Urinary bladder (tissue), 4 donors: ENCODE results near the gene UNC119B. TPM values are rescaled to one million over a fixed set of nuclear protein-coding genes. Genes with fewer than 3 reads are reported as not detected.
A peak's percentile ranks its signal among the peaks of the same experiment; 100 is the strongest.

ENCODE experiments used
- DNase-seq: peaks from one replicate; pipeline ENCODE4 v3.0.0-alpha.2; 2015; ENCODE audit errors: extremely low spot score
- H3K27ac ChIP-seq: one replicate; pipeline ENCODE4 v1.5.1; 2013; ENCODE audit warnings: low read depth, mild to moderate bottlenecking, moderate library complexity
- H3K36me3 ChIP-seq: one replicate; pipeline ENCODE4 v1.6.1; 2013; ENCODE audit warnings: mild to moderate bottlenecking, moderate library complexity; ENCODE audit not compliant: insufficient read depth
- H3K4me1 ChIP-seq: one replicate; pipeline ENCODE4 v1.6.1; 2013; ENCODE audit warnings: mild to moderate bottlenecking, moderate library complexity; ENCODE audit not compliant: insufficient read depth
- H3K4me3 ChIP-seq: one replicate; pipeline ENCODE4 v1.5.1; 2013; ENCODE audit warnings: low read depth, low read length
- WGBS: extraction: QIAGEN DNeasy Blood & Tissue Kit; methylation state at CpG from one replicate; pipeline ENCODE4 v1.1.7; 2013; 5-methylcytosine and 5-hydroxymethylcytosine counted together
- polyA plus RNA-seq: library from polyadenylated mRNA; stranded (reverse); fragments of 200-250 nt; gene quantifications from one replicate; pipeline ENCODE4 v1.2.3, GENCODE V29; 2013
- total RNA-seq: library from RNA; depleted of rRNA; stranded (reverse); fragments of >200 nt; gene quantifications from one replicate; pipeline ENCODE4 v1.2.3, GENCODE V29; 2014
- donor health status: healthy with polysubstance abuse.
- donor health status: healthy.

The UNC119B gene
- total and polyA plus RNA-seq, 2 donors: 17.5 to 24.8 TPM

GRCh38 chr12:120749256-120749655 is 39.0 kb downstream of the UNC119B start:
- 66% methylated on average over 5 of the region's 5 CpGs for WGBS
- no peak overlapping the region for H3K4me3 ChIP-seq
- no peak for DNase-seq
- no peak overlapping the region for H3K27ac ChIP-seq
- no peaks in the 10 kb centered on the region for H3K36me3 ChIP-seq
- H3K4me1 ChIP-seq: no peaks in the 10 kb centered on the region

- WGBS: 98% methylated on average over 5 of the region's 5 CpGs
- Histone ChIP-seq H3K4me3 (no peak overlapping the region), H3K4me1 (no peaks in the 10 kb centered on the region), H3K27ac (no peak overlapping the region), H3K36me3 (no peaks in the 10 kb centered on the region)
- DNase-seq: no peak
Observed at GRCh38 chr12:120750806-120751205, 40.5 kb downstream of the UNC119B start.

GRCh38 chr12:120751389-120751788 is 41.1 kb downstream of the UNC119B start:
- no peaks in the 10 kb centered on the region for H3K4me1 ChIP-seq
- no peak overlapping the region for H3K4me3 ChIP-seq
- DNase-seq: no peak
- no peaks in the 10 kb centered on the region for H3K36me3 ChIP-seq
- H3K27ac ChIP-seq: no peak overlapping the region
- WGBS: 96% methylated on average over 9 of the region's 9 CpGs

DNA sequence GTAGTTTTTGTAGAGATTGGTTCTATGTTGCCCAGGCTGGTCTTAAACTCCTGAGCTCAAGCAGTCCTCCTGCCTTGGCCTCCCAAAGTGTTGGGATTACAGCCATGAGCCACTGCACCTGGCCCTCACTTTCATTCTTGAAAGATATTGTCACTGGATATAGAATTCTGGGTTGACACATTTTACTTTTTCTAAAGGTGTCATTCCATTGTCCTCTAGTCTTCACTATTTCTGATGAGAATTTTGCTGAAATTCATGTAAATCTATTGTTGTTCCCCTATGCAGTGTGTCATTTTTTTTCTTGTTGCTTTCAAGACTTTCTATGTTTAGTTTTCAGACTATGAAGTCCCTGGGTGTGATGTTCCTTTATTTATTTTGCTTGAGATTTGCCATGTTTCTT is 44.5 kb downstream of the UNC119B start:
- Histone ChIP-seq H3K36me3 (no peaks in the 10 kb centered on the region), H3K27ac (no peak overlapping the region), H3K4me1 (no peaks in the 10 kb centered on the region), H3K4me3 (no peak overlapping the region)
- DNase-seq: no peak

DNA sequence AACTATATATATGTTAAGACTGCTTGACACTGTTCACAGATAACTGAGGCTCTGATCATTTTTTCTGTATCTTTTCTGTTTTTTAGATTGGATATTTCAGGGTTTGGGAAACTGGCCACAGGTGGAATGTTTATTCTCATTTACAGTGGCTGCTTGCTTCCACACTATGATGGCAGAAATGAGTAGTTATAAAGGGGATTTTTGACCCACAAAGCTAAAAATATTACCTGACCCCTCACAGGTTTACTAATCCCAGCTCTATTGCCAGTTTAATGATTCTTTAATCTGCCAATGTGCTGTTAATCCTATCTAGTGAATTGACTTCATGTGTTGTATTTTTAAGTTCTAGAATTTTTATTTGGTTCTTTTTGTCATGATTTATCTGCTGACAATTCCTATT is 45.0 kb downstream of the UNC119B start:
- no peak for DNase-seq

GRCh38 chr12:120757226-120757742 is 47.0 kb downstream of the UNC119B start:
- H3K4me3 ChIP-seq: no peak overlapping the region
- no peak for DNase-seq
- 54% methylated on average over 4 of the region's 4 CpGs for WGBS
- H3K27ac ChIP-seq: no peak overlapping the region
- no peaks in the 10 kb centered on the region for H3K4me1 ChIP-seq
- H3K36me3 ChIP-seq: no peaks in the 10 kb centered on the region

More for the DNA sequence above, 45.0 kb downstream of the UNC119B start:
- H3K4me3 ChIP-seq: no peak overlapping the region
- H3K27ac ChIP-seq: no peak overlapping the region
- H3K36me3 ChIP-seq: no peaks in the 10 kb centered on the region
- no peaks in the 10 kb centered on the region for H3K4me1 ChIP-seq

- no peak overlapping the region for H3K4me3 ChIP-seq
- no peaks in the 10 kb centered on the region for H3K4me1 ChIP-seq
- H3K36me3 ChIP-seq: peaks cover 3% of the 10 kb centered on the region
- no peak for DNase-seq
- H3K27ac ChIP-seq: no peak overlapping the region
- WGBS: 90% methylated on average over 6 of the region's 6 CpGs
Observed at GRCh38 chr12:120757949-120758348, 47.7 kb downstream of the UNC119B start.

DNA sequence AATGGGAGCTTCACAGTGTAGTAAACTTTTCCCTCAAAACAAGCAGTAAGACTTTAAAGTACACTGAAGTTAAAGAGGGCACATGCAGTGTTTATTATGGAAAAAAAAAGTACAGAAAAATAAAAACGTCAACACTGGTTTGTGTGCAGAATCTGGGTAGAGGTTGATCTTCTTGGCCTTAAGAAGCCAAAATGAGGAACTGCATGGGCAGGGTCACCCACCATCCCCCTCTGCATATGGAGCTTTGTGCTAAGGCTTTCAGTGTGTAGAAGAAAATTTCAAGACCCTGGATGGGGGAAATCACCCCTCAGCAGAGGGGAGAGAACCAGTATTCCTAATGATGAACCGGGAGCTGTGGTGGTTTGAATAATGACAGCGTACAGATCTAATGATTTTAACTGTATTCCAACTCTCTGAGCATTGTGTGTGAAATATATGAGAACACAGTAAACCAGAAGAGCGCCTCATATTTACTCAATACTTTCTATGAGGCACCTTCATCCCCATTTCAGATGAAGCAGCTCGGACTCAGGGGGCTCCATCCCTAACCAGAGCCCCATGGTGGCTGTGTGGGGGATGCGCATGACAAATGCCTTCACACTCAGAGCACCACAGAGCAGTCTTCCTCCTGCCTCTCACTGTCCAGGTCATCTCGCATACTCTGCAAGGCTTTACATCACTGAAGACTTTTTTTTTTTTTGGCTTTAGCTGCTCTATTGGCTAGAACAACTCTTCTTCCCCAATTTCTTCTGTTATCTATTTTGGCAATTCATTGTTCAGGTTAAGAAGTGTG is 48.7 kb downstream of the UNC119B start:
- Histone ChIP-seq H3K27ac (no peak overlapping the region), H3K36me3 (peaks cover 7% of the 10 kb centered on the region), H3K4me3 (no peak overlapping the region), H3K4me1 (no peaks in the 10 kb centered on the region)
- no peak for DNase-seq
- WGBS: 92% methylated on average over 7 of the region's 7 CpGs

DNA sequence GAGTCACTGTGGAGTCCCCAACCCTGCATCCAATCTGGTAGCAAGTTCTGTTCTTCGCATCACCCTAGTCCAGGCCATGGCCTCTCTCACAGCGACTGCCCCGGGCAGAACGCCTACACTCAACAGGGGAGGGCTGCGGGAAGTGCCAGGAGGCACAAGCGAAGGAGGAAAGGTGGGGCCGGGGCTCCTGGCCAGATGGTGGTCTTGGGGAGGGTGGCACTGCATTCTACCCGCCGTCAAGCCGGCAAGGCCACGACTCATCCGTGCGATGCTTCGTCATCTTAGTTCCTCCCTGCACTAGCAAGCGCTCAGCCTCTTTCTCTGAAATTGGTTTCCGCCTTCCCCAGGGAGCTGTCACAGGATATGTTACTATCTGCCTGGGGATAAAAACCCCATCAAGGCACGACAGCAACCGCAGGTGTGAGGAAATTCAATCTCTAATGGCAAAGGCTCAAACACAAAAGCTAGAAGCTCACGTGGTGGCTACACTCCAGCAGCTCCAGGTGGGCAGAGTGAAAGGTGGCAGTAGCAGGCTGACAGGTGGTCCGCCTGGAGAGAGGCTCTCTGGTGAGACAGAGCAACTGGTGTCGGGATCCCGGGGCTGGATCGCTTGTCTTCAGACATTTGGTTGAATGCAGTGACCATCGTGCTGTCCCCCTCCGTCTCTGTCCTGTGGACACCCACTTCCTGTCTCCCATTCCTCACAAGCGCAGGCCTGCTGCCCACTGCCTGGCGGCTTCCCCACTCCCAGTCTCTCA is 49.5 kb downstream of the UNC119B start:
- Histone ChIP-seq H3K27ac (no peak overlapping the region), H3K4me3 (no peak overlapping the region), H3K4me1 (no peaks in the 10 kb centered on the region), H3K36me3 (peaks cover 7% of the 10 kb centered on the region)
- DNase-seq: no peak
- 82% methylated on average over 27 of the region's 27 CpGs for WGBS

- no peaks in the 10 kb centered on the region for H3K4me1 ChIP-seq
- DNase-seq: peak; percentile 40
- no peak overlapping the region for H3K4me3 ChIP-seq
- no peak overlapping the region for H3K27ac ChIP-seq
- H3K36me3 ChIP-seq: peaks cover 7% of the 10 kb centered on the region
- 91% methylated on average over 21 of the region's 21 CpGs for WGBS
Observed at GRCh38 chr12:120760349-120761254, 50.3 kb downstream of the UNC119B start.

- WGBS: 27% methylated on average over 9 of the region's 9 CpGs
- Histone ChIP-seq H3K27ac (no peak overlapping the region), H3K4me3 (no peak overlapping the region), H3K36me3 (peaks cover 7% of the 10 kb centered on the region), H3K4me1 (no peaks in the 10 kb centered on the region)
- DNase-seq: peak; percentile 72
Observed at GRCh38 chr12:120761519-120761934, 51.3 kb downstream of the UNC119B start.

DNA sequence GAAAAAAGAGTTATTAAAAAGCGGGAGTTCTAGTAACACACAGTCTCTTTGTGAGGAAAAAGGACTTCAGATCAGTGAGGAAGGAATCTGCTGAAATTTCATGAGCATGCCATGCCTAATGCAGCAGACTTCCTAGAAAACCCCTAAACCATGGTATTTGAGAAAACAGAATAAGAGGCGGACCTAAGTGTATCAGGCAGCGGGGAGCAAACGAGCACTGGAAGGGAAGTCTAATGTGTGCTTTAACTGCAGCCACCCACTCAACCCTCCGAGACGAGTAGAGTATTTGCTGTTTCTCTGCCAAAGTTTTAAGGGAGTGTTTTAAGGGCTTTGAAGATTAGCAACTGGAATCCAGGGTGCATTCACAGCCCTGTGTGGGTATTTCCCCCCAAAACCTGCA is 51.8 kb downstream of the UNC119B start:
- Histone ChIP-seq H3K36me3 (peaks cover 7% of the 10 kb centered on the region), H3K27ac (no peak overlapping the region), H3K4me1 (no peaks in the 10 kb centered on the region), H3K4me3 (no peak overlapping the region)
- WGBS: 51% methylated on average over 6 of the region's 6 CpGs
- DNase-seq: no peak

- Histone ChIP-seq H3K27ac (no peak overlapping the region), H3K4me3 (no peak overlapping the region)
Observed at GRCh38 chr12:120763250-120763649, 53.0 kb downstream of the UNC119B start.

More at GRCh38 chr12:120763250-120763649, 53.0 kb downstream of the UNC119B start:
- no peak for DNase-seq
- H3K36me3 ChIP-seq: peaks cover 7% of the 10 kb centered on the region
- no peaks in the 10 kb centered on the region for H3K4me1 ChIP-seq
- 77% methylated on average over 3 of the region's 3 CpGs for WGBS
